K562 treated with DMSO at 1 percent for 24 hours (cell line): ENCODE data around the gene TNPO3. TPM values are rescaled to one million over a fixed set of nuclear protein-coding genes. Genes with fewer than 3 reads are reported as not detected.

Experiments used
- total RNA-seq: library from RNA; unstranded; fragments of 300-600 nt; gene quantifications from 2 replicates; pipeline ENCODE4 v1.2.3, GENCODE V29; 2022; ENCODE audit warnings: low read depth; ENCODE audit not compliant: insufficient read depth

The TNPO3 gene
- total RNA-seq: 77.7 and 79.3 TPM in 2 replicates

DNA sequence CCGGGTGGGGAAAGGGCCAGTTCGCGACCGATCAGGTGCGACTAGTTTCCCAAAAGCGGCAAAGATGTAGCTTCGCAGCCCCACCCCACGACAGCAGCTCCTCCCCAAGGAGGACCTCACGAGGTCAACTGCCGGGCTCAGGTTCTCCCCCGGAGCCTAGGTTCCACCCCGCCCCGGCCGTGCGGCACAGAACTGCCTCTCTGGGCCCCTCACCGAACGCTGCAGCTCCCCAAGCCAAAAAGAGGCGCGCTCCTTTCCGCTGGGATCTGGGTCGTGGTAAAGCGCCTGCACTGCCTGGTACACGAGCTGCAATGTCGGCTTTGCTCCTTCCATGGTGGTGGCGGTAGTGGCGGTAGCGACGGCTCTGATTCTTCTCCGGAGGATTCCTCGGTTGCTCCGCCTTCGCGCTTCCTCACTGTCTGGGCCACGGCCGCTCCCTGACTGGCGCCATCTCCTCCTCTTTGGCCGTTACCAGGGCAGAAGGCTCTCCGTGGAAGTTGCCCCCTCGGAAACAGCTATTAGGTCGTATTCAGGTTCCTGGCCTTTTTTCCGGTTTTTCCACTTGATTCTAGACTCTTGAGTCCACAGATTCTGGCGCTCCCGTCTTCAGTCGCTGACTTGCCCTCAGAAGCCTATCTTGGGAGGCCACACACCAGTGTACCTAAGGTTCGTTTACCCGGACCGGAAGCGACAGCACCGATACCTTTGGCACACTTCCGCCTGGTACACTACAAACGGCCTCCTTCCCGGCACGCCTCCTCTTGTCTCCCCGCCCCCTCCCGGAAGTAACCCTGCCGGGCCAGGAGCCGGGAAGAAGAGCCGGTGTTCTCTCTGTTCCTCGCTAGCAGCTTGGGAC, at the start of gene TNPO3:
Gene TNPO3, minus strand, starts transcription at position 674 of the 856 bp plus-strand sequence. Its CDS starts 341 bp downstream, at position 333.

DNA sequence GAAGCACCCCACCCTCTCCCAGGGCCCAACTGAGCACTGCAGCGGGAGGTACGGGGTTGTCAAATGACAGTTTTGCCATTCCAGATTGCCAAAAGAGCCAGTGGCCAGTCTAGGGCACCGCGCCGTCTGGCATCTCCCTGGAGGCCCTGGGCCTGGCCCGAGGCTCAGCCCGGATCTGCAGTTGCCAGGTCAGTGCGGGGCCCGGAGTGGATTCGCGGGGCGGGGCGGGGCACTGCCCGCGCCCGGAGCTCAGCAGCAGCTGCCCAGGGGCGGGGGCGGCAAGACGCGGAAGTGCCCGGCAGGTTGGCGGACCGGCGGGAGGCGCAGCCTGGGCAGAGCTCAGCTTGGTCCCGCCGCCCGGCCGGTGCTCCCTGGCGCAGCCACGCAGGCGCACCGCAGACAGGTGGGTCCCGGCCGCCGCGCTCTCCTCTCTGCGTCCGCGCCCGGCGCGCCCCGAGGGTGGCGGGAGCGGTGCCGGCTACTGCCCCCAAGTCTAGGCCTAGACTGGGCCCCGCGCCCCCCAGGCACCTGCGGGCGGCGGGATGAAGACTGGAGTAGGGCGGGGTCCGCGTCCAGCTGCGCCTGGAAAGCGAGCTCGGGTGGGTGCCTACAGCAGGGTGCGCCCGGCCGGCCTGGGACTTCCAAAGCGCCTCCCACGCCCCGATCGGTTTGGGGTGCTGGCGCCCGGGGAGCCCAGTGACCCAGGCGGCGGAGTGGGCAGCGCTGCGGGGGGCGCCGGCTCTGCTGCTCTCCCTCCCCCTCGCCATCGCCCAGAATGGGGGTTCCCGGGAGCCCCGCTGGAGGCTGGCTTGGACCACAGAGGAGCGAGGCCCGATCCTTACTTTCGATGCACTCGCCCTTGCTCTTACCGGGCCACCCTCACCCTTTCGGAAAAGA, 117.0 kb downstream of the TNPO3 start, which contains the start of gene IRF5:
Gene IRF5, plus strand, starts transcription at position 281 of the 897 bp plus-strand sequence. CDS start 4,155 bp downstream, outside the sequence.

DNA sequence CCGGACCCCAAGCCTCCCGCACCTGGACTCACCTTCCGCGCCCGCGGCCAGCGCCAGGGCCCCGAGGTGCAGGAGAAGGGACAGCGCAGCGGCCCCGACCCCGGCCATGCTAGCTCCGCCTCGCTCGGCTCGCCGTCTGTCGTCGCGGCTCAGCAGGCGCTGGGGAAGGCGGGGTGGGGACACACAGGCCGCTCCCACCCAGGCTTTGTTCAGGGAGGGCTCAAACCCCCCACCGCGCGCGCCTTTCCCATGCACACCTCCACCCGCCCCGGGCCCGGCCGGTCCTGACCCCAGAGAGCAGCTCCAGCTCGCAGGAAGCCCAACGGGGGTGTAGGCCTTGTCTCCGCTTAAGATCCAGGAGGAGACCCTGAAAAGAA, 144.4 kb downstream of the TNPO3 start, which contains the start of gene KCP:
Gene KCP, minus strand, starts transcription at position 141 of the 377 bp plus-strand sequence. Its CDS starts 33 bp downstream, at position 108.

Other genes with a start within 250 kb of the TNPO3 start
- gene FLNC, start 224.7 kb downstream of the TNPO3 start, total RNA-seq: 100 and 107 TPM in 2 replicates
- gene ATP6V1F, start 192.3 kb downstream of the TNPO3 start, total RNA-seq: 724 and 792 TPM in 2 replicates
- gene KCP, start 144.4 kb downstream of the TNPO3 start, total RNA-seq: 0.15 TPM in 1 of 2 replicates, not detected in the other
- gene IRF5, start 117.2 kb downstream of the TNPO3 start, total RNA-seq: not detected in 2 replicates
- gene TSPAN33, start 89.6 kb upstream of the TNPO3 start, total RNA-seq: 0.37 and 0.43 TPM in 2 replicates
- gene SMO, start 133.5 kb upstream of the TNPO3 start, total RNA-seq: 0.21 TPM in 1 of 2 replicates, not detected in the other
- 10.7 and 13.2 TPM in 2 replicates for gene AHCYL2, start 169.9 kb upstream of the TNPO3 start, total RNA-seq